ENCODE measurements around the gene INTS6L.
"Not testable (repeated sequence)": the region's sequence is repeated elsewhere in the genome, so short reads cannot be mapped to it uniquely, and the experiment has no call there.

INTS6L gene

DNA sequence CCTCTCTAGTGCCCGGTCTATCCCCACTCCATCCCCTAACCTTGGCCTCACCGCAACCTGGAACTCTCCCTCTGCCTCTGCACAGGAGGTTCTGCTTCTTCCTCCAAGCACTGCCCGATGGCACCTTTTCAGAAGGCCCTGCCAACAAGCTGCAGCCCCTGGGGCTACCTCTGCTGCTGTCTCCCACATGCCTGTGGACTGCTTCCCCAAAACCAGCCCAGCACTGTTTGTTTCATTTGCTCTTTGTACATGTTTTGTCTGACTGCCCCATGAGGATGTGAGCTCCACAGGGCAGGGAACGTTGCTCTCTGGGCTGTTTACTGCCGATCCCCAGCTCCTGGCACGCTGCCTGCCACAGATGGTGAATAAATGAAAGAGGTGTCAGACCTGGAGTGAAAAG is 85.4 kb downstream of the INTS6L start:
- DNase-seq (ENCODE audit: low read depth, low spot score), result no peak

DNA sequence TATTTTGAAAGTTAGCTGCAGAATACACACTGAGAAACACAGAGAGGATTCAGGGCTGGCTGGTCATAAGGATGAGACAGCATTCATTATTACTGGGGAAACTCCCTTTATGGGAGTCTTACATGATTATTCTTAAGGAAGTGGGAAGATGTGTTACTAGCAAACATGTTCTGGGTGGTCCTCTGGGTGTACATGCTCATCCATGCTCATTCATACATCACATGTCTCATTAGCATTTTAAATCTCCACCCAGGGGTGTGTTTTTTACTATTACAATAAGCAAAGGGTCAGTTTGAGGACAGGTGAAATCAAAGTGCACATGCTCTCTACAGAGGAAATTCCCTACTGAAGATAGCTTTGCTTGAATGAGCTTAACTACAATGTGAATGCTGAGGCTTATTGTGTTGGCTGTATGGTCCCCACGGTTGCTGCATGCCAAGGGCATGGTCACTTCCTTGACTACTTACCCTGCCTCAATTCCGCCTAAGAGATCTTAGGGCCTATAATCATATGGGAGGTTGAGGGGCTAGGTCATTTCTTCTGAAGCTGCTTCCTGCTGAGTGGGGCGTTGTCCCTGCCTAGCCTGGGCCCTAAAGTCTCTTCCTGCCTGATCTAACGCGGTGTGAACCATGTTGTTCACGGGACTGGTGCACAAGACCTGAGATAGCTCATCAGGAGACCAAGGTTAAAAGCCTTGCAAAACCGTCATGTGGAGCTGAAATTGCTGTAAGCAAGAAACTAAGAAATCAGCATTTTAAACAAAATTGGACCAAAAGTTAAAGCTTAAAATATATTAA is 104.1 kb downstream of the INTS6L start:
- not testable (repeated sequence) for DNase-seq (ENCODE audit: low read depth, low spot score)

DNA sequence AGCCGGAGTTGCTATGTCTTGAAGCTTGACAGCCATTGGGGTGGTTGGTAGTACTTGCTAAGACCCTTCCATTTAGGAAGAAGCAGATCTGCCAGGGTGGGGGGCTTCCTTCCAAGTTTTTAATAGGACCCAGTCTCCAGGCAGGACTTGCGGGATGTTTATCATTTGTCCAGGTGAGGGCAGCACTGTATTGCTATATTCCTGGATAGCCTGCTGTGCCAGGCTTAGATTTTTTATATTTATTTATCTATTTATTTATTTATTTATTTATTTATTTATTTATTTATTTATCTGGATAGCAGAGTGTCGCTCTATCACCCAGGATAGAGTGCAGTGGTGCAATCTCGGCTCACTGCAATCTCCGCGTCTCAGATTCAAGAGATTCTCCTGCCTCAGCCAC is 105.5 kb downstream of the INTS6L start:
- no peak for DNase-seq (ENCODE audit: low read depth, low spot score)

DNA sequence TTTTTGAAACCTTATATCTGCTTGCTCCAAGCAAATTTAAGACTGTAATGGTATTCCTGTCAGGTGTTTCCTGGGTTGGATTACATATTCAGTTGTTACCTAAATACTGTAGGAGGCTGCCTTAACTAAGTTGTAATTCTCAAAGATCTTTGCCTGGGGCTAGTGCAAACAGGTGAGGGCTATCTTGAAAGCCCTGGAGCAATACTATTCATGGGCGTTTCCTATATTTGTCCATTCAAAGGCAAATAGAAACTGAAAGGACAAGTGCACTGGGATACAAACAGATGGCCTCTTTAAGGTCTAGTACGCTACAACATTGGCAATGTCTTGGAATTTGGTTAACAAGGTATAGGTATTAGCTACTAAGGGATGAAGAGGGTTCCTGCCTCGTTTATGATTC is 108.9 kb downstream of the INTS6L start:
- peak; percentile 10 for DNase-seq (ENCODE audit: low read depth, low spot score)
